Activated naive CD4-positive, alpha-beta T cell treated with Interleukin-2 at 50 U/mL for 16 hours (primary cell): Measurements from ENCODE around the gene SPEG.
"Not testable (repeated sequence)": the region's sequence is repeated elsewhere in the genome, so short reads cannot be mapped to it uniquely, and the experiment has no call there.

ENCODE experiments used
- DNase-seq: peaks from one replicate; pipeline ENCODE4 v3.0.0-alpha.2; 2020

The SPEG gene

GRCh38 chr2:219434718-219435525 lies at the start of gene SPEG:
Gene SPEG, plus strand, starts transcription at chr2:219434843. Its CDS starts 135 bp downstream, at chr2:219434978.
- DNase-seq, result no peak

GRCh38 chr2:219384859-219385258 lies 49.8 kb upstream of the SPEG start:
- DNase-seq, result no peak

- no peak for DNase-seq
These were observed 48.6 kb upstream of the SPEG start for GRCh38 chr2:219385958-219386520.

- no peak for DNase-seq
These were observed 47.9 kb upstream of the SPEG start for GRCh38 chr2:219386532-219387280.

- peak; percentile 91 for DNase-seq
These were observed 47.1 kb upstream of the SPEG start, which contains the start of gene DNPEP for GRCh38 chr2:219387306-219388120. Gene DNPEP, minus strand, starts transcription at chr2:219387912. Its CDS starts 118 bp downstream, at chr2:219387794.

- DNase-seq, result peak; percentile 99
These were observed 46.3 kb upstream of the SPEG start for GRCh38 chr2:219388121-219388906.

- no peak for DNase-seq
These were observed 45.8 kb upstream of the SPEG start for GRCh38 chr2:219388907-219389156.

GRCh38 chr2:219392754-219393153 lies 41.9 kb upstream of the SPEG start:
- no peak for DNase-seq

- not testable (repeated sequence) for DNase-seq
These were observed 39.6 kb upstream of the SPEG start for GRCh38 chr2:219395056-219395455.

- DNase-seq, result no peak
These were observed 39.0 kb upstream of the SPEG start for GRCh38 chr2:219395609-219396008.

GRCh38 chr2:219396863-219397457 lies 37.7 kb upstream of the SPEG start:
- DNase-seq, result no peak

- no peak for DNase-seq
These were observed 35.8 kb upstream of the SPEG start for GRCh38 chr2:219398721-219399363.

GRCh38 chr2:219399716-219400478 lies 34.7 kb upstream of the SPEG start:
- no peak for DNase-seq

- DNase-seq, result no peak
These were observed 34.1 kb upstream of the SPEG start for GRCh38 chr2:219400562-219400961.

GRCh38 chr2:219401606-219402005 lies 33.0 kb upstream of the SPEG start:
- DNase-seq, result no peak

- peak; percentile 61 for DNase-seq
These were observed 31.8 kb upstream of the SPEG start for GRCh38 chr2:219402665-219403515.

GRCh38 chr2:219403861-219404260 lies 30.8 kb upstream of the SPEG start:
- no peak for DNase-seq

- DNase-seq, result no peak
These were observed 30.2 kb upstream of the SPEG start for GRCh38 chr2:219404291-219404910.

GRCh38 chr2:219404954-219405353 lies 29.7 kb upstream of the SPEG start:
- DNase-seq, result no peak
